HG02678 (cell line): Measurements from ENCODE around the gene PRSS33.
A peak's percentile ranks its signal among the peaks of the same experiment; 100 is the strongest.

Experiments
- ATAC-seq: cut with Tn5 transposase; IDR thresholded peaks from one replicate; pipeline ENCODE4 v1.9.1; 2021; ENCODE audit warnings: mild to moderate bottlenecking, moderate library complexity; ENCODE audit not compliant: unreplicated experiment

PRSS33 gene

GRCh38 chr16:2777903-2778629, 9.3 kb downstream of the PRSS33 start:
- no peak for ATAC-seq

- peak; percentile 81 for ATAC-seq
Observed at GRCh38 chr16:2777231-2777902, 10.0 kb downstream of the PRSS33 start, which contains the start of gene ELOB. Gene ELOB, minus strand, starts transcription at chr16:2777280. Its CDS starts 41 bp downstream, at chr16:2777239.

DNA sequence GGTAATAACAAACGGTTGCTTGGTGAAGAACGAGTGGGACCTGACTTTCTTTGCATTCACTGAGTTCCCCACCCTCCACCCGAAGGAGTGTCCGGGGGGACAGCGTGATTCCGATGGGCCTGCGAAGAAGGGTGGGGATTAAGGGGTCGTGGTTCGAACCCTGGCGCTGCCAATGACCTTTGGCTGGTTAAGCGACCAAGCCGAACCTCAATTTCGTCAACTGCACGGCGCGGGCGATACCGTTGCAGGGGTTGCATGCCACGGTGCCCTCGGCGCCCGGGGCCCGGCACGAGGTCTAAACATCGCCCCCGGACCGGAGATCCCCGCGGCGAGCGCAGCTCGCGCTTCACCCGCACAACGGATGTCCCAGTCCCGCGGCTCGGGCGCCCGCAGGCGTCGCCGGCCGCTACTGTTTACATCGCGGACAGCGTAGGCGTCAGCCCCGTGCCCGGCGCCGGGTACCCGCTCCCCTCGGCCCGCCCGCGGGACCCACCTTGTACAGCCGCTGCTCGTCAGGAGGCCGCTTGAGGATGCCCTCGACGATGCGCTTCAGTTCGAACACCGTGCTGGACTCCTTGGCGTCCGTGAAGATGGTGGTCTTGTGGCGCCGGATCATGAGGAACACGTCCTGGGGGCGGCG, 10.7 kb downstream of the PRSS33 start:
- peak; percentile 27 for ATAC-seq

DNA sequence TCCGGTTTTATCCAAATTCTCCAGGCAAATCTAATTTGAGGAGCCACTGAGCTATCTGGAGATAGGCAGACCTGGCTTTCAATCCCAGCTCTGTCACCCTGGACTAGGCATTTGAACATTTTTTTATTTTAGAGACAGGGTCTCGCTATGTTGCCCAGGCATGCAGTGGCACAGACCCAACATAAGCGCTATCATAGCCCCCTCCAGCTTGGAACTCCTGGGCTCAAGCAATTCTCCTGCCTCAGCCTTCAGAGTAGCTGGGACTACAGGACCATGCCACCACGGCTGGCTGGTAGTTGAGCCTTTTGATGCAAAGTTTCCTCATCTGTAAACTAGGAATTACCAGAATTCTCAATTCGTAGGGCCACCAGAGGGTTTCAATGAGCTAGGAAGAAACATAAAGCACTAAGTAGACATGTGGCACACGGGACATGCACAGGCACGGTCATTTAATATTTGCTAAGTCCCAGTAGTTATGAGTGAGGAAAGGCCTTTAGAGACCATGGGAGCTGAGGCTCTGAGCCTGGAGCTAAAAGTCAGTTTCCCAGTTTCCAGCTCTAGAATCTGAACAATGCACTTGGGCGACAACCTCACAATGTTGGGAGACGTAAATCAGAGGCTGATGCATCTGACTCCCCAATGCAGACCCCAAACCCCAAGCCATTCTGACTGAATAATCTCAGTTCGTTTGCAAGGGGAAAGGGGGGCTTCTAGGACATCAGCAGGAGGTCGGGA, 11.4 kb downstream of the PRSS33 start:
- no peak for ATAC-seq

DNA sequence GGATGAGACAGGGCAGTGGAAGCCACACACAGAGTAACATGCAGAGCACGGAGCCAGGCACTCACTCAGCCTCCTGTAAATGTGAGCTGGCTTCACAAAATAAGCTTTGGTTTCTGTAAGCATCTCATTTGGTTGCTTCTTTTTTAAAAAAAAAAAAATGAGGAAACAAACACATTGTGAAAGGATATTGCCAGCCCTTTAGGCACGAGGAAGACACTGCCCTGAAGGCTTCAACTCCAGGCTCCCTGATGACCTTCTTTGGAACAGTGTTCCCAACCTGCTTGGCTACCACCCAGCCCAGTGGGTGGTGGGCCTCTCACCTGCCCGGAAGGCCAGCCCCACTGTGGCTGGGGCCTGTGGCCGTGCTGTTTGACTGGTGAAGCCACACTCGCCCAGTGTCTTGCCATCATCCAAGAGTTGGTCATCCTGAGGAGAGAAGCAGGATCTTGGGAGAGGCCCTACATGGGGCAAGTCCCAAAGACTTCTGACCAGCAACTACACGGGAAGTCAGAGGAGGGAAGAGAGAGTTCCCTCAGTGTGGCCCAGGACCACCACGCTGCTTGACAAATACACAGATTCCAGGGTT, 12.1 kb downstream of the PRSS33 start:
- ATAC-seq, result no peak

GRCh38 chr16:2774161-2774891, 13.0 kb downstream of the PRSS33 start:
- ATAC-seq, result no peak

DNA sequence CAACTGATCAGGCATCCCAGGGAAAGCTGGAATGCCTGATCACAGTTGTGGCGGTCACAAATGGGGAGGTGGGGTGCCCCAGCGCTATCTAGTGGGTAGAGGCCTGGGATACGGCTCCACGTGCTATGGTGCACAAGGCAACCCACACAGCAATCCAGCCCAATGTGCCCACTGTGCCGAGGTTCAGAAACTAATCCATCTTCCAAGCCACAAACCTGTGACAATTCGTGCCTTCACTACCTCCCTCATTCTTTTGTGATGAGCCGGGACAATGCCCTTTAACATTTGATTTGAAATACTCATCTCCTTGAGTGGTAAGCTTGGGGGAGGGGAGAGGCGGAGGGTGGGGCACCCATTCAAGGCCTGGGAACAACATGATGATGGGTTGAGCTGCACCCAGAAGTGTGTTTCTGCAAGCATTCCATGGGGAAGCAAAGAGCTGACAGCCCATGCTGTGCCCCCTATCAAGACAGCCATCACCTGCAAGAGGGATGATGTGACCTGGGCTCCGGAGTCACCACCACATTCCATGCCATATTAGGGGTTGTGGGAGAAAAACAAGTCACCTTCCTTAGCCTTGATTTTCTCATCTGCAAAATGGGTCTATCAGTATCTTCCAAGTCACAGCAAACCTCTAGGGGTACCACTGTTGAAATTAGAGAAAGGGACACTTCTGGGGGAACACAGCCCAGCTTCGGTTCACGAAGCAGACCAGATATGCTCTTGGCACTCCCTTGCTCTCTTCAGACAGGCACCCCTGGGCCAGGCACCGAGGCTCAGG, 14.0 kb downstream of the PRSS33 start:
- no peak for ATAC-seq

DNA sequence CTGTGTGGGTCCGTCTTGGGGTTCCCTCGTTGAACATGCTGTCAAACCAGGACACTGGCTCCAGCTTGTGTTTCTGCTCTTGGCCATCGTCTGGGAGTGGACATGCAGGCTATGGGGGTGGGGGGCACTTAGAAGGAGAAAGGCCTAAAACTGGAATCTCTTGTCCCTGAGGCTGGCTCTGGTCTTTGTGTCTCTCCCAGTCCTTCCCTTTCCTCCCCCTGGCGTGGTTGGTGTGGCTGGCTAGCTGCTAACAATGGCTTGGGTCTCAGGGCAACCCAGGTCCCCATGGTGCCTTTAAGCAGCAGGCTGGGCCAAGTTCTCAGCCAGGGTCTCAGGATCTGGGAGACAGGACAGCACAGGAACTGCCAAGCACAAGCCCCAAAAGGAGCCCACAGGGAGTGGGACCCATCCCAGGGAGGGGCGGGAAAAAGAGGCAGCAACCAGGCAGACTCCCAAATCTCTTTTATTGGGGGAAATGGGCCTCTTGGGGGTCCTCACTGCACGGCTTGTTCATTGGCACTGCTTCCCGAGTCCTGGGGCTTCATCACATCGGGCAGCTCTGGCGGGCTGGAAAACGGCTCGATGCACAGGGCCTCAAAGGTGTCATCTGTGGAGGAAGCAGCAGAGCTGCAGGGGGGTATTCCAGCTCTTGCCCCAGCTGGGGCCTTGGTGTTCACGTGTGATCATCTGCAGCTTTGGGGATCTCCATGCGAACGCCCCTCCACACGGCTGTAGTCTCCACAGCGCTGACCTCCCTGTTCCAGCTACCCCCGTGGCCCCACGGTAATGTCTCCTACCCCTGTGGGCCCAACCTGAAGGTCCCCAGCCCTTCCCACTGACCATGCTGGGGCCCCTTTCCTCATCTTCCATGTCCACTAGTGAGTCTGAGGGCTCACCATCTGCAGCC, 15.6 kb downstream of the PRSS33 start:
- ATAC-seq, result no peak

DNA sequence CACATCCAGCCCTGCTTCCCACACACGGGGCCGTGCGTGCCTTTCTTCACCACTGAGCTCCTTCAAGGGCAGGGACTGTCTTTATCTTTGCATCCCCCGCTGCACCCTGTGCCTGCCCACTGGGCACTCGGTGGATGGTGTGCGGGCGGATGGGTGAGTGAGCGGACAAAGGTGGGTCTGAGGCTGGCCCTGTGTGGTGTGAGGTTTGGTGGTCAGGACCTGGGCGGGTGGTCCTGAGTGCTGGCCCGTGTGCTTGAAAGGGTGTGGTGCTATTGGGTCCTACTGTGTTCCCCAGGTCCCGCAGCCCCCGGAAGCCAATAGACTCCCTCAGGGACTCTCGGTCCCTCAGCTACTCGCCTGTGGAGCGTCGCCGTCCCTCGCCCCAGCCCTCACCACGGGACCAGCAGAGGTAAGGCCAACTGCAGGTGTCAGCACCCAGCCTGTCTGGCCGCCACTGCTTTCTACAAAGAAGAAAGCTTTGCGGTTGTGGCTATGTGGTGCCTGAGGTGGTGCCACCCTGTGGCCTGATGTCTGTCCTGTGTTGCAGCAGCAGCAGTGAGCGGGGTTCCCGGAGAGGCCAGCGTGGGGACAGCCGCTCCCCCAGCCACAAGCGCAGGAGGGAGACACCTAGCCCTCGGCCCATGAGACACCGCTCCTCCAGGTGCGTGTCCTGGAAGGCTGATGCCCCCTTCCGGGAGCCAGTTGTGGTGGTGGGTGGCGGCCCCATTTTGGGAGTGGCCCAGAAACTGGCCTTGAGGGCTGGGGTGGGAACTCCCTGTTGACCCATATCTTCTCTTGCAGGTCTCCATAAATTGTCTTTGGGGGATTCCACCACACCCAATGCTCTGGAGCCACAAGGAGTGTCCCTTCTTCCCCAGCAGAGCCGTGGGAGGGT, 17.1 kb downstream of the PRSS33 start:
- no peak for ATAC-seq

DNA sequence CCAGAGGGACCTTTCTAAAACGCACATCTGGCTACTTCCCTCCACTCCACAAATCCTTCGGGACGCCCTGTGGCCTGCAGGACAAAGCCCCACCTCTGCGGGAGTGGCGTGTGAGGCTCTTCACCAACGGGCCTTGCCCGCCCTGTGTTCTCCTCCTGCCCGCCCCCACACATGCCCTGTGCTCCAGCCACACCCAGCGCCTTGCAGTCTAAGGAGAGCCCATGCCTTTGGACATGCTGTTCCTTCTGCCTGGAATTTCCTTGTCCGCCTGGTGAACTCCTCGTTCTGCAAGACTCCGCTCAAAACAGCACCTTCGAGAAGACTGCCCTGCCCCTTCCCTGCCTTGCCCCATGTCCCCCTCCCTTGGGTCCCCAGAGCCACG, 17.7 kb downstream of the PRSS33 start:
- ATAC-seq, result no peak

GRCh38 chr16:2769100-2769529, 18.2 kb downstream of the PRSS33 start:
- no peak for ATAC-seq

GRCh38 chr16:2768403-2769089, 18.8 kb downstream of the PRSS33 start:
- ATAC-seq, result no peak

- ATAC-seq, result no peak
Observed at GRCh38 chr16:2767891-2768290, 19.5 kb downstream of the PRSS33 start.

GRCh38 chr16:2767140-2767731, 20.1 kb downstream of the PRSS33 start:
- no peak for ATAC-seq

DNA sequence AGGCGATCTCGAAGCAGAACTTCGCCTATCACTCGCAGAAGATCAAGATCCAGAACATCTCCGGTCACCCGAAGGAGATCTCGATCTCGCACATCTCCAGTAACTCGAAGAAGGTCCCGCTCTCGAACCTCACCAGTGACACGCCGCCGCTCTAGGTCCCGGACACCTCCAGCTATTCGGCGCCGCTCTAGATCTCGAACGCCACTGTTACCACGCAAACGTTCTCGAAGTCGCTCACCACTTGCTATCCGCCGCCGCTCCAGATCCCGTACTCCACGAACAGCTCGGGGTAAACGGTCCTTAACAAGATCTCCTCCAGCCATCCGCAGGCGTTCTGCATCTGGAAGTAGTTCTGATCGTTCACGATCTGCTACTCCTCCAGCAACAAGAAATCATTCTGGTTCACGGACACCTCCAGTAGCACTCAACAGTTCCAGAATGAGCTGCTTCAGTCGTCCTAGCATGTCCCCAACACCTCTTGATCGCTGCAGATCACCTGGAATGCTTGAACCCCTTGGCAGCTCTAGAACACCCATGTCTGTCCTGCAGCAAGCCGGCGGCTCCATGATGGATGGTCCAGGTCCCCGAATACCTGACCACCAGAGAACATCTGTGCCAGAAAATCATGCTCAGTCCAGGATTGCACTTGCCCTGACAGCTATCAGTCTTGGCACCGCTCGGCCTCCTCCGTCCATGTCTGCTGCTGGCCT, 20.8 kb downstream of the PRSS33 start:
- no peak for ATAC-seq
